ENCODE results near the gene RPP14.
"Not testable (repeated sequence)": the region's sequence is repeated elsewhere in the genome, so short reads cannot be mapped to it uniquely, and the experiment has no call there.

RPP14 gene

DNA sequence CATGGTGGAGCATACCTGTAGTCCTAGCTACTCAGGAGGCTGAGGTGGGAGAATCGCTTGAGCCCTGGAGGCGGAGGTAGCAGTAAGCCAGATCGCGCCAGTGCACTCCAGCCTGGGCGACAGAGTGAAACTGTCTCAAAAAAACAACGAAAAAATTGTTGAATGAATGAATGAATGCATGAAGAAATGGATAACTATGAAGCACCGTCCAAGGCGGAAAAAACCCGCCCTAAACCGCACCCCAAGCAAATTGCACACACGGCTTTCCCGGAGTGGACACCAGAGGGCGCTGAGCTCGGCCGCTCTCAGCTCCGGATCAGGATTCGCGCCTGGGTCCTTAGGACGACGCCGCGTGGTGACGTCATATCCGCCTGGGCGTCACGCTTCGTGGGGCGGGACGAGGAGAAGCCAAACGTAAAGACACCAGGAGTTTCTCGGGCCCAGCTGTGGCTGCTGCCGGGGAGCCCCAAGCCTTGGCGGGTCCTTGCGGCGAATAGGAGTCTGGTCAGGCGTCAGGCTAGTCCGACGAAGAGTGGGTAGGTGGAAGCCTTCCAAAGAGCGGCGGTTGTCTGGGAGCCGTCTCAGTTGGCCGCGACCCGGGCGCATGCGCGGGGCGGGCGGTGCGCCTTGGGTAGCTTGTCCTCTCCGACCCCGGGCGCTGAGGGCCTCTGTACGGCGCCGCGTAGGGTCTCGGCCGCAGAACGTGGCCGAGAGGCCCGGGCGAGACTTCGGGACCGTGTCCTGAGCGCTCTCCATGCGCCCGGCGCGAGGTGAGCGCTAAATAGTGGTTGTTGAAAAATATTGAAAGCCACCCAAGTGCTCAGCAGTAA, at the start of gene RPP14, which contains the start of gene HTD2:
Gene RPP14 (plus strand): TSS at position 364 of the 830 bp plus-strand sequence. CDS start 4,085 bp downstream, outside the sequence.
Gene HTD2 (plus strand): TSS at position 639 of the 830 bp plus-strand sequence. CDS start 11,094 bp downstream, outside the sequence.
- in situ Hi-C loops (cut with MboI; ENCODE audit: low sequenced_read_pairs): no loop called here

GRCh38 chr3:58256511-58256910, 49.5 kb upstream of the RPP14 start:
- in situ Hi-C loops (cut with MboI; ENCODE audit: low sequenced_read_pairs): no loop called here

- in situ Hi-C loops (cut with MboI; ENCODE audit: low sequenced_read_pairs): no loop called here
Observed at GRCh38 chr3:58258392-58259055, 47.5 kb upstream of the RPP14 start.

- in situ Hi-C loops (cut with MboI; ENCODE audit: low sequenced_read_pairs): no loop called here
Observed at GRCh38 chr3:58260261-58260731, 45.7 kb upstream of the RPP14 start.

DNA sequence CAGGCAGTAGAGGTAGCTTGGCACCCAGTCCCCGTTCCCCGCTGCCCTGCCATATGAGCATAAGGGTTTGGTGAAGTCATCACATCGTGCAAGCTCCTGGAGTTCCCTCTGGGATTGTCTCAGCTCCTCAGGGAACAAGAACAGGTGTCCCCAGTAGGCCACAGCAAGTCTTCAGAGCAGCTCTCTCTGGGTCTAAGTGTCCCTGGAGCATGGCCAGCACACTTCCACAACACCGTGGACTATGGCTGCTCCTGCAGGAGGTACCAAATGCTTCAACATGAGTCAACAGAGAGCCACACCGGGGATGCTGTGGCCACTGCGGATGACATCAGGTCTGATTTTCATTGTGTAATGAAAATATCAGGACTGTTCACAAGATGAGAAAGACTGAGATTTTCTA, 45.3 kb upstream of the RPP14 start:
- in situ Hi-C loops (cut with MboI; ENCODE audit: low sequenced_read_pairs): no loop called here

GRCh38 chr3:58261954-58262666, 43.9 kb upstream of the RPP14 start:
- in situ Hi-C loops (cut with MboI; ENCODE audit: low sequenced_read_pairs): no loop called here

DNA sequence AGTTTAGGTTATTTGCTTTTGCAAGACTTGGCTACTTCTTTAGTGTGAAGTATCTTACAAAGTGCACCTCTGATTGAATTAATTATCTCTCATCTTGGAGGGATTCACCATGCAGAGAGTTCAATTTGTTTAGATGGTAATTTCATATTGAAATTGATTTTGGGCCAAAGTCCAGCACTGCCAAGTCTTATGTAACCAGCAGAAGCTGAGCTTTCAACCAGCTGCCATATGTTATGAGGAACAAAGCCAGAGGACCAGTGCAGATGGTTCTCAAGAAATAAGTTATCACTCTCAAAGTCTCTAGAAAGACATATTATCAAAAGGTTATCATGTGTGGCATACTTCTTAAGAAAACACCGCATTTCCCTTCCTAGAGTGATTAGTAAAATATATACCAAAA, 39.5 kb upstream of the RPP14 start:
- in situ Hi-C loops (cut with MboI; ENCODE audit: low sequenced_read_pairs): no loop called here

DNA sequence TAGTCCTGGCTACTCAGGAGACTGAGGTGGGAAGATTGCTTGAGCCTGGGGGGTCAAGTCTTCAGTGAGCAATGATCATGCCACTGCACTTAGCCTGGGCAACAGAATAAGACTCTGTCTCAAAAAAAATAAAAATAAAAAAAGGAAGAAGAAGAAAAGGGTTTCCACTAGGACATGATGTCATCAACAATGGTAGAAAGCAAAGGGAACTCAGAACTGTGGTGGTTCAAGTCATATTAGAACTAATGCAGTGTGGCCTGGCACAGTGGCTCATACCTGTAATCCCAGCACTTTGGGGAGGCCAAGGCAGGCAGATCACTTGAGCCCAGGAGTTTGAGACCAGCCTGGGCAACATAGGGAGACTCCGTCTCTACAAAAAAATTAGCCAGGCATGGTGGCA, 38.5 kb upstream of the RPP14 start:
- in situ Hi-C loops (cut with MboI; ENCODE audit: low sequenced_read_pairs): not testable (repeated sequence)

DNA sequence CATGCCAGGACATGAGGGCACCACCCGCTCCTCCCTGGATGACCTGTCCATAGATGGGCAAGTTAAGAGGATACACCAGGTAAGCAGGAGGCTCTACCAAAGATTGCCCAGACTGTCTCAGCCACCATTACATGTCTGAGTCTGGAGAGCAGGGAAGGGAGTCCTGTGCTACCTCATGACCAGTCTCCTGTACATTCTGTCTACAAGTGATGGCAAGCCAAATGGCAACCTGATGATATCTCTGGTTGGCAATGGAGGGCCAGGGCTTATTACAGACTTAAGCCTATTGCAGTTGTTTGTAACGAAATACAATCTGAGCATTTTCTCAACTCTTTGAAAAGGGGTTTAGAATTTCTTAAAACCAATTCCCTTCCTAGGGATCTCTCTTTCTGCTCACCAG, 36.7 kb upstream of the RPP14 start:
- in situ Hi-C loops (cut with MboI; ENCODE audit: low sequenced_read_pairs): no loop called here

DNA sequence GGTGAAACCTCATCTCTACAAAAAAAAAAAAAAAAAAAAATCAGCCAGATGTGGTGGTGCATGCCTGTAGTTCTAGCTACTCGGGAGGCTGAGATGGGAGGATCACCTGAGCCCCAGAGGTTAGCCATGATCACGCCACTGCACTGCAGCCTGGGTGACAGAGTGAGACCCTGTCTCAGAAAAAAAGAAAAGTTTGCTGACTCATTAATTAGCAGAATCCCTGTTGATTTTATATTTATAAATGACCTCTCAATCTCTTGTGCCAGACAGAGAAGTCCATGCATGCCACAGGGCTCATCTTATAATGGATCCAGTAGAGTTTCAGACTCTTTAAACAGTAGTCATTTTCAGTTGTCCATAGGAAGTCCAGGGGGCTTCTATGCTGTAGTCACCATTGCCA, 35.6 kb upstream of the RPP14 start:
- in situ Hi-C loops (cut with MboI; ENCODE audit: low sequenced_read_pairs): no loop called here

- in situ Hi-C loops (cut with MboI; ENCODE audit: low sequenced_read_pairs): no loop called here
Observed at GRCh38 chr3:58271901-58272501, 34.0 kb upstream of the RPP14 start.

DNA sequence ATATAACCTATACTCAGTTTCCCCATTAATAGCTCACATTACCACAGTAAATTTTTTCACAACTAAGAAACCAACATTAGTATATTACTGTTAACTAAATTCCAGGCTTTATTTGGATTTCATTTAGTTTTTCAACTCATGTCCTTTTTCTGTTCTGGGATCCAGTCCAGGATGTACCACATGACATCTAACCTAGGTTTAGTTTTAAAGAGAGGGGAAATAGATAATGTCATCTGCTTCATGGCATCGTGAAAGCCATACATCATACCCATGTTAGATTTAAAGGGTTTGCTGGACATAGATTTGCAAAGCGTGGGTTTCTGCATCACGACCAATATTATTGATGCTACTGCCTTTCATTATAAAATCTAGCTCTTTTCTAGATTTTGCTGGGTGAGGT, 33.2 kb upstream of the RPP14 start:
- in situ Hi-C loops (cut with MboI; ENCODE audit: low sequenced_read_pairs): no loop called here

DNA sequence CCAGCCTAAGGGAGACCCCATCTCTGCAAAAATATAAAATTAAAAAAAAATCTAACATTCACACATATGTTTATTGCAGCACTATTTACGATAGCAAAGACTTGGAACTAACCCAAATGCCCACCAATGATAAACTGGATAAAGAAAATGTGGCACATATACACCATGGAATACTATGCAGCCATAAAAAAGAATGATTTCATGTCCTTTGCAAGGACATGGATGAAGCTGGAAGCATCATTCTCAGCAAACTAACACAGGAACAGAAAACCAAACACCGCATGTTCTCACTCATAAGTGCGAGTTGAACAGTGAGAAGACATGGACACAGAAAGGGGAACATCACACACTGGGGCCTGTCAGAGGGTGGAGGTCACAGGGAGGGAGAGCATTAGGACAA, 32.7 kb upstream of the RPP14 start:
- in situ Hi-C loops (cut with MboI; ENCODE audit: low sequenced_read_pairs): not testable (repeated sequence)

GRCh38 chr3:58274027-58274614, 31.9 kb upstream of the RPP14 start:
- in situ Hi-C loops (cut with MboI; ENCODE audit: low sequenced_read_pairs): no loop called here

DNA sequence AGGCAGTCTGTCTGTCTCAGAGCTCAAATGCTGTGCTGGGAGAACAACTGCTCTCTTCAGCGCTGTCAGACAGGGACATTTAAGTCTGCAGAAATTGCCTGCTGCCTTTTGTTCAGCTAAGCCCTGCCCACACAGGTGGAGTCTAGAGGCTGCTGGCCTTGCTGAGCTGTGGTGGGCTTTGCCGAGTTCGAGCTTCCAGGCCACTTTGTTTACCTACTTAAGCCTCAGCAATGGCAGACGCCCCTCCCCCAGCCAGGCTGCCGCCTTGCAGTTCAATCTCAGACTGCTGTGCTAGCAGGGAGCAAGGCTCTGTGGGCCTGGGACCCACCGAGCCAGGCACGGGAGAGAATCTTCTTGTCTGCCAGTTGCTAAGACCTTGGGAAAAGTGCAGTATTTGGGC, 25.0 kb upstream of the RPP14 start:
- in situ Hi-C loops (cut with MboI; ENCODE audit: low sequenced_read_pairs): no loop called here

DNA sequence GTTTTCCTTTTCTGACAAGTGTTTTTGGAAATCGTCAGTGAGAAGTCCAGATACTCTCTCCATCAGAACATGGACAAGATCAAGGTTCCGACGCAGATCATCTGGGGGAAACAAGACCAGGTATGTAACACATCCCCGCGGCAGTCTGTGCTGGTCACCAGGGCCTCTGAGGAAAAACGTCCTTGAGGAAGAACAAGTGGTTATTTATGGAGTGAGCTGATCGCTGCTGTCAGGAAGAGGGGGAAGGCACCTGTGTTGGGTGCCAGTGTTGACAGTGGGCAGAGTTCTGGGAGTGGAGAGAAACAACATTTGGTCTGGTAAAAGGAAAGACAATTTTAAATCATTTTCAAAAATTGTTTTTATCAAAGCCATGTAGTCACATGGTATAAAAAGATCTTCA, 20.7 kb upstream of the RPP14 start:
- in situ Hi-C loops (cut with MboI; ENCODE audit: low sequenced_read_pairs): no loop called here

DNA sequence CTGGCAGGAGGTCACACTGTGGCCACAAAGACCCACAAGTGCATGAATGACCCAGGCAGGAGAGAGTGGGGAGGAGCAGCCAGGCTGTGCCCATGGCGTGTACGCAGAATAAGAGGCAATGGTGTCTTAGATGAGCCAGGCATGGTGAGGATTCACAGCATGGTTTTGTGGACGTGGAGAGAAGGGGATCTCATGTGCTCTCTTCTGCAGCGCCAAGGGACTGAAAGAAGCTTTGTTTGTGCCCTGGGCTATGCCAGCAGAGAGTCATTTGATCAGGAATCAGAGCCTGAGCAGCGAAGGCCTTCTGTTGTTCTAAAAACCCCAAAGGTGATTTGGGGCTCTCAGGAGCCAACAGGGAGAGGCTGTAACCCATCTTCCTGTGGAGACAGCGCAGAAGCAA, 18.7 kb upstream of the RPP14 start:
- in situ Hi-C loops (cut with MboI; ENCODE audit: low sequenced_read_pairs): no loop called here

DNA sequence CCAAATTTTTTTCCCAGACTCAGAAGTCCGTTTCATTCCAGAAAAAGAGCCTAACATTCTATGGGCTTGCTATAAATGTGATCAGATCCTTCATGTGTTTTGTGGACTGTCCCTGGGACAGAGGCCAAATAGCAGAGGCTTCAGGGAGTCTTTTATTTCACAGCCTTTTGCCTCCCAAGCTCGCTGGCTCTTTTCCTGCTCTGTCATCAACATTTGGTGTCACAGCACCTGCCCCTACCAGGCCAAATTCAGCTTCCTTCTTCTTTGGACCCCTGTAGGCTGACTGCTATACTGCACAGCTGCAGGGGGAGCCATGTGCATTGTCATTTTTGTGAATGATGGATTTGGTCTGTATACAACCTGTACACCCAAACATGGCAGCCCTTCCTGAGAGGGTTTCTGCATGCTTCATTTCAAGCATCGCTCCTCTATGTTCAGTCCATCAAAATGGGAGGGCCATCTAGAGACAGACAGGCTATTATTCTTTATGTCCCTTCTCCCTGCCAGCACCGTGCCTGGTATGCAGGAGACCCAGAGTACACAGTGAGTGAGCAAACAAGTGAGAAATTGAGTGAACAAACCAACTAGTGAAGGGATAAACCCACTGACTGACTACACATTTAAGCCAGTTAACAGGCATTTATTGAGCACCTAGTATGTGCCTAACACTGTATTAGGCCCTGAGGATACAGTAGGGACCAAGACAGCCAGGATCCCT, 17.9 kb upstream of the RPP14 start:
- in situ Hi-C loops (cut with MboI; ENCODE audit: low sequenced_read_pairs): no loop called here

DNA sequence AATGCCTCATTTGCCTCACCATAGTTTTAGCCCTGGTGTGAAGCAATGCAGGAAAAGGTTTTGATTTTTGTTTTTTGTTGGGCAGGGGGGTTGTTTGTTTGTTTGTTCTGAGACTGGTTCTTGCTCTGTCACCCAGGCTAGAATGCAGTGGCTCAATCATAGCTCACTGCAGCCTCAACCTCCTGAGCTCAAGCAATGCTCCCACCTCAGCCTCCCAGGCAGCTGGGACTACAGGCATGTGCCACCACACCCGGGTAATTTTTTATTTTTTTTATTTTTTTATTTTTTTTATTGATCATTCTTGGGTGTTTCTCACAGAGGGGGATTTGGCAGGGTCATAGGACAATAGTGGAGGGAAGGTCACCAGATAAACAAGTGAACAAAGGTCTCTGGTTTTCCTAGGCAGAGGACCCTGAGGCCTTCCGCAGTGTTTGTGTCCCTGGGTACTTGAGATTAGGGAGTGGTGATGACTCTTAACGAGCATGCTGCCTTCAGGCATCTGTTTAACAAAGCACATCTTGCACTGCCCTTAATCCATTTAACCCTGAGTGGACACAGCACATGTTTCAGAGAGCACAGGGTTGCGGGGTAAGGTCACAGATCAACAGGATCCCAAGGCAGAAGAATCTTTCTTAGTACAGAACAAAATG, 17.0 kb upstream of the RPP14 start:
- in situ Hi-C loops (cut with MboI; ENCODE audit: low sequenced_read_pairs): not testable (repeated sequence)

DNA sequence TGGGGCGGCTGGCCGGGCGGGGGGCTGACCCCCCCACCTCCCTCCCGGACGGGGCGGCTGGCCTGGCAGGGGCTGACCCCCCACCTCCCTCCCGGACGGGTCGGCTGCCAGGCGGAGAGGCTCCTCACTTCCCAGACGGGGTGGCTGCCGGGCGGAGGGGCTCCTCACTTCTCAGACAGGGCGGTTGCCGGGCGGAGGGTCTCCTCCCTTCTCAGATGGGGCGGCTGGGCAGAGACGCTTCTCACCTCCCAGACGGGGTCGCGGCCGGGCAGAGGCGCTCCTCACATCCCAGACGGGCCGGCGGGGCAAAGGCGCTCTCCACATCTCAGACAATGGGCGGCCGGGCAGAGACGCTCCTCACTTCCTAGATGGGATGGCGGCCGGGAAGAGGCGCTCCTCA, 15.6 kb upstream of the RPP14 start:
- in situ Hi-C loops (cut with MboI; ENCODE audit: low sequenced_read_pairs): not testable (repeated sequence)
